Measurements from ENCODE around the gene IGFLR1. TPM values are rescaled to one million over a fixed set of nuclear protein-coding genes. Genes with fewer than 3 reads are reported as not detected.

Gene IGFLR1
- total RNA-seq, 4 donors from 2014 or later, result 4.4 to 13.8 (median 5.9) TPM

DNA sequence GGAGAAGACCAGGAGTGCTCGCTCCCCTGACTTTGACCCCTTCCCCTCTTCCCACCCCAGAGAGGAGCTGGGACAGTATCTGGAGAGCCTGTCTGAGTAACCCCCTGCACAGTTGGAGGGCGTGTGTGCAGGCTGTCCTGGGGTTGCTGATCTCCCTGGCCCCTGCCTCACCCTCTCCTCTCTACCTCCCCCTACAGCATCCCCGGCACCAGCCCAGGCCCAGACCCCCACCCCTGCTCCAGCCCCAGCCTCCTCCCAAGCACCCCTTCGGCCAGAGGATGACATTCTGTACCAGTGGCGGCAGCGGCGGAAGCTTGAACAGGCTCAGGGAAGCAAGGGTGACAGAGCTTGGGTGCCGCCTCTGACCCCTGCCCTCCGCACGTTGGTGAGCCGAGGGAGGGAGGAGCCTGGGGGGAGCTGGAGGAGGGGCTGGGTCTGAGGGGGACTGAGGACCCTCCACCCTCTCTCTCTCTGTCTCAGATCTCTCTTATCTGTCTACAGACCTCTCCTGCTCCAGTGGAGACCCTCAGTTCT, 24.4 kb upstream of the IGFLR1 start:
- TF ChIP-seq, protein P1, sequence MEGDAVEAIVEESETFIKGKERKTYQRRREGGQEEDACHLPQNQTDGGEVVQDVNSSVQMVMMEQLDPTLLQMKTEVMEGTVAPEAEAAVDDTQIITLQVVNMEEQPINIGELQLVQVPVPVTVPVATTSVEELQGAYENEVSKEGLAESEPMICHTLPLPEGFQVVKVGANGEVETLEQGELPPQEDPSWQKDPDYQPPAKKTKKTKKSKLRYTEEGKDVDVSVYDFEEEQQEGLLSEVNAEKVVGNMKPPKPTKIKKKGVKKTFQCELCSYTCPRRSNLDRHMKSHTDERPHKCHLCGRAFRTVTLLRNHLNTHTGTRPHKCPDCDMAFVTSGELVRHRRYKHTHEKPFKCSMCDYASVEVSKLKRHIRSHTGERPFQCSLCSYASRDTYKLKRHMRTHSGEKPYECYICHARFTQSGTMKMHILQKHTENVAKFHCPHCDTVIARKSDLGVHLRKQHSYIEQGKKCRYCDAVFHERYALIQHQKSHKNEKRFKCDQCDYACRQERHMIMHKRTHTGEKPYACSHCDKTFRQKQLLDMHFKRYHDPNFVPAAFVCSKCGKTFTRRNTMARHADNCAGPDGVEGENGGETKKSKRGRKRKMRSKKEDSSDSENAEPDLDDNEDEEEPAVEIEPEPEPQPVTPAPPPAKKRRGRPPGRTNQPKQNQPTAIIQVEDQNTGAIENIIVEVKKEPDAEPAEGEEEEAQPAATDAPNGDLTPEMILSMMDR (IDR thresholded peaks at IDR 0.05; ENCODE audit: low read depth), result no peak

DNA sequence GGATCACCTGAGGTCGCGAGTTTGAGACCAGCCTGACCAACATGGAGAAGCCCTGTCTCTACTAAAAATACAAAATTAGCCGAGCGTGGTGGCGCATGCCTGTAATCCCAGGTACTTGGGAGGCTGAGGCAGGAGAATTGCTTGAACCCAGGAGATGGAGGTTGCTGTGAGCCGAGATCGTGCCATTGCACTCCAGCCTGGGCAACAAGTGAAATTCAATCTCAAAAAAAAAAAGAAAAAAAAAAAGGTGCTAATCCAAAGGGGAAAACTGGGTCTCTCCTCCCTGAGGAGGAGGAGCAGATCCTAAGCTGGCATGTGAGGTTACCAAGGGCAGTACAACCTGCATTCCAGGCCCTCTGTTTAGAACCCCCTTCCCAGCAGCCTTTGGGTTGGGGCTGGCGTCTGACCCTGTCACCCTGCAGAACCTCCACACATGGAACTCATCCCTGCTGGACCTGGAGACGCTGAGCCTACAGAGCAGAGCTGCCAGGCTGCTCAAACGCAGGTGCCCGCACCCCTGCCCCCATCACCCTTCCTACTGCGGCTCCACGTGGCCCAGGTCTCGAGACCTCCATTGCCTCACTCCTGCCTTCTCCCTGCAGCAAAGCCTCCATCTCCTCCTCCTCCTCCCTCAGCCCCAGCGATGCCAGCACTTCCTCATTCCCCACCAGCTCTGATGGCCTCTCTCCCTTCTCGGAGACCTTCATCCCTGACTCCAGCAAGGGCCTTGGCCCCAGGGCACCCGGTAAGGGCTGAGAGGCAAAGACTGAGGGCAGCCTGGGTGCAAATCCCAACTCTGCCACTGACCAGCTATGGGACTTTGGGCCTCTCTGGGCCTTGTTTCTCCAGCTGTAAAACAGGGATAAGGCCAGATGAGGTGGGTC, 22.4 kb upstream of the IGFLR1 start:
- TF ChIP-seq, protein P1 (IDR thresholded peaks at IDR 0.05; ENCODE audit: low read depth), result no peak

DNA sequence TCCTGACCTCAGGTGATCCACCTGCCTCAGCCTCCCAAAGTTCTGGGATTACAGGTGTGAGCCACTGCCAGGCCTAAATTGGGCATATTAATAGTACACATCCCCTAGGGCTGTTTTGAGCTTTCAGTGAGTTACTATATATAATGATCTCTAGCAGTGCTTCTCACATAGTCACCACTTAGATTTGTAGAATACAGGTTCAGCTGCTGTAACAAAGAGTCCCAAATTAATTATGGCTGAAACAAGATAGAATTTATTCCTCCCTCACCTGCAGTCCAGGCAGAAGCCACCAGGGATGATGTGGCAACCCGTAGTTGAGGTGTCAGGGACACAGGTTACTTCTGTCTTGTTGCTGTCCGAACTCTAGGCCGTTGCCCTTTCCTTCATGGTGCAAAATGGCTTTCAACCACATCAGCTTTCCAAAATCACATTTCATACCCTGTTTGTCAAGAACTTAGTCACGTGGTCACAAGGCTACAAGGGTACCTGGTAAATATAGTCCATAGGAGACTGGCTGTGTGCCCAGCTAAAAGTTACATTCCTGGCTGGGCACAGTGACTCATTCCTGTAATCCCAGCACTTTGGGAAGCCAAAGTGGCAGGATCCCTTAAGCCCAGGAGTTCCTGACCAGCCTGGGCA, 18.6 kb upstream of the IGFLR1 start:
- TF ChIP-seq, protein P1 (IDR thresholded peaks at IDR 0.05; ENCODE audit: low read depth), result no peak

DNA sequence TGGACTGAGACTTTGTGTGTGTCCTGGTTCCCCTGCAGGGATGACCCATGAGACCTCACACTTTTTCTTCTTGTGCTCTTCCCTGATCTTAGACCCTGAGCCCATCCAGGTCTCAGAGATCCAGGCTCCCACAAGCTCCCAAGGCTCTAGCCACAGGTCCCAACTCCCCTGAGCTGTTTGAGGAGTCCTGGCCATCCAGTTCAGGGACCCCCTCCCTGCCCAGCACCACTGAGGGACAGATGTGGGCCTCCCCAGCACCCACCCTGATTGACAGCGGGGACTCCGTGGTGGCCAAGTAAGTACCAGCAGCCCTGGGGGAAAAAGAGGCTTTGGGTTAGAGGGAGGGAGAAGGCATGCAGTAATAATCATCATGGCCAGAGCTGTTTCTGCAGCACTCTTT, 17.4 kb upstream of the IGFLR1 start:
- TF ChIP-seq, protein P1 (IDR thresholded peaks at IDR 0.05; ENCODE audit: low read depth), result no peak

DNA sequence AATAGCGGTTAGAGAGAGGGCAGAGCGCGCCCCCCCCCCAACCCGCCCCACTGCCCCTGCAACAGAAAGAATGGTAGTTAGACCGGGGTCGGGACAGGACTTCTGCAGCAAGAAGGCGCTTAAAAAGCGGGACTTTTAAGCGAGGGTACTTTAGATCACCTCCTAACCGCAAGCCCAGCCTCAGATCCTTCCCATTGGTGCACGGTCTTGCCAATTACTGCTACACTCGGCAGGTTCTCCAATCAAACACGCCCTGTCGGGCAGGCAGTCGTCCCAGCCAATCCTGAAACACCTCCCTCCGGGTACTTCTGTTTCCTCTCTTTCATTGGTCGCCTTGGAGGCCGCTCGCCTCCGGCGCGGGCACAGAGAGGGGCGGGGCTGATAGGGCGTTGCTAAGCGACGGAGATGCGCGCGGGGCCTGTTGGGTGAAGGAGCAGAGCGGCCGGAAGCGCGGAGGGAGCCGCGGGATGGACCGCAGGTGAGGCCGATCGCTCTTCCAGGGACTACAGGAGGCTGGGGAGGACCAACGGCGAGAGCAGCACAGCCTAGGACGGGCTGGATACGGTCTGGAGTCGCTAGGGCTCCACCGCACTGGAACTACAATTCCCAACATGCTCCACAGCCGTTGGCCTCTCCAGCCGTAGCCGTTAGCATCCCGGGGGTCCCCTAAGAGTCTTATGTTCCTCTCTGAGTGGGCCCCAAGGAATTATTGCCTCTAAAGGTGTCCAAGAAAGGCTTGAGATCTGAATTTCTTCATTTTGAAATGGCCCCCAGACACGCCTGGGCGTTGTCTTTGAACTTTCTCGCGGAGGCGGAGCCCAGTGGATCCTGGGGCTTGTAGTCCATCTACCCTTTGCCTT, 15.7 kb upstream of the IGFLR1 start, which contains the start of gene PROSER3:
Gene PROSER3 (plus strand): TSS at position 428 of the 860 bp plus-strand sequence. CDS start 40 bp downstream, at position 468.
- TF ChIP-seq, protein P1 (IDR thresholded peaks at IDR 0.05; ENCODE audit: low read depth), result no peak

DNA sequence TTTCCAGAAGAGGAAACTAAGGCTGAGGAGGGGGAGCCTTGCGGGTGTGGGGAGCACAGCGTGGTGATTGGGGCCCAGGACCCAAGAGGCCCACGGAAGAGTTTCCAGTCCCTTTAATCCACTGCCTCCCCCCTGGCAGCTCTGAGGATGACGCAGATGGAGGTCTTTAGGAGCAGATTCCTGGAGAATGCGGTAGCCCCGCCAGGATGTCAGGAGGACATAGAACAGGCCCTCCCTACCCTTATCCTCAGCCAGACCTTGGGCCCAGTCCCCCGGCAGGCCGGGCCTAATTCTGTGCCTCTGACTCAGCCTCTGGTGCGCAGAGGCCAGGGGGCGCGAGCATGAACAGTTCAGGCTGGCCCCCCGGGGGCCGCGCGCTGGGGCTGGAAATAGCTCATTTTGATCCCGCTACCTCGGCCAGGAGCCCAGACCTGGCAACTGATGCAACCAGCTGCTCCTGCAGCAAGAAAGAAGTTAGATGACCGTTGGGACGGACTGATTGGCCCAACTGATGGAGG, 15.0 kb upstream of the IGFLR1 start:
- TF ChIP-seq, protein P1 (IDR thresholded peaks at IDR 0.05; ENCODE audit: low read depth), result no peak
